Ovary (tissue), 3 donors: ENCODE results near the gene IP6K1.

ENCODE experiments used
- EP300 ChIP-seq: sonication (generic); formaldehyde crosslinking; IDR thresholded peaks from one replicate; pipeline ENCODE4 v1.6.1; 2017; ENCODE audit warnings: antibody characterized with exemption
- POLR2A ChIP-seq: fragments of 450-650 bp; IDR thresholded peaks from one replicate; pipeline ENCODE4 v1.6.1; 2017; ENCODE audit warnings: antibody characterized with exemption, mild to moderate bottlenecking, moderate library complexity
- TF ChIP-seq, protein P1 (sequence below), 3 donors: fragments of 450-650 bp in 2 of 3; fragments of 200-600 bp in 1 of 3; IDR thresholded peaks; one replicate each; pipeline versions ENCODE4 v1.5.1 to v1.8.0; 2016 to 2022; ENCODE audit warnings: antibody characterized with exemption in 3 of 3, mild to moderate bottlenecking in 1 of 3
- donor health status: DM: no; HTN: no; CAD: no.

DNA sequence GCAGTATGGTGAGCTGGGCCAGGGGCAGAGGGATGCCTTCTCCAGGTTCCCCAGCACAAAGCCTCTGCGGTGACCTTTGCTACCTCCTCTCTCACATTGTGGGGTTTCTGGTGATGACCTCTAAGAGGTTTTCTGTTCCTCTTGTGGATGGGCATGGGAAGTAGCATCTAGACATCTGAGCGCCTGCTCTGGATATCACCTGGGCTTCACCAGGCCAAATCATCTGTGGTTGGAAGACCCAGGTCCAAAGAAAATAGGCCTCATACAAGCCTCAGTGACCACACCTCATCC lies 105.2 kb downstream of the IP6K1 start:
- TF ChIP-seq, protein P1, sequence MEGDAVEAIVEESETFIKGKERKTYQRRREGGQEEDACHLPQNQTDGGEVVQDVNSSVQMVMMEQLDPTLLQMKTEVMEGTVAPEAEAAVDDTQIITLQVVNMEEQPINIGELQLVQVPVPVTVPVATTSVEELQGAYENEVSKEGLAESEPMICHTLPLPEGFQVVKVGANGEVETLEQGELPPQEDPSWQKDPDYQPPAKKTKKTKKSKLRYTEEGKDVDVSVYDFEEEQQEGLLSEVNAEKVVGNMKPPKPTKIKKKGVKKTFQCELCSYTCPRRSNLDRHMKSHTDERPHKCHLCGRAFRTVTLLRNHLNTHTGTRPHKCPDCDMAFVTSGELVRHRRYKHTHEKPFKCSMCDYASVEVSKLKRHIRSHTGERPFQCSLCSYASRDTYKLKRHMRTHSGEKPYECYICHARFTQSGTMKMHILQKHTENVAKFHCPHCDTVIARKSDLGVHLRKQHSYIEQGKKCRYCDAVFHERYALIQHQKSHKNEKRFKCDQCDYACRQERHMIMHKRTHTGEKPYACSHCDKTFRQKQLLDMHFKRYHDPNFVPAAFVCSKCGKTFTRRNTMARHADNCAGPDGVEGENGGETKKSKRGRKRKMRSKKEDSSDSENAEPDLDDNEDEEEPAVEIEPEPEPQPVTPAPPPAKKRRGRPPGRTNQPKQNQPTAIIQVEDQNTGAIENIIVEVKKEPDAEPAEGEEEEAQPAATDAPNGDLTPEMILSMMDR (IDR thresholded peaks at IDR 0.05), result no peak
- TF ChIP-seq EP300, result no peak
- no peak for TF ChIP-seq POLR2A
